Thoracic aorta (tissue), 2 donors: Measurements from ENCODE around the gene C13orf46. TPM values are rescaled to one million over a fixed set of nuclear protein-coding genes. Genes with fewer than 3 reads are reported as not detected.

Experiments used
- ATAC-seq: fragments of 150-250 bp; one replicate; pipeline ENCODE4 v1.8.0; 2017; ENCODE audit warnings: low read depth; ENCODE audit not compliant: insufficient number of reproducible peaks, low FRiP score
- DNase-seq: peaks from one replicate; pipeline ENCODE4 v3.0.0-alpha.2; 2020; ENCODE audit warnings: low spot score
- H3K27ac ChIP-seq, 2 donors: fragments of 200-600 bp; sonication (generic); 1 replicate in 1 of 2; 2 replicates in 1 of 2; pipeline ENCODE4 v1.5.1; 2016; ENCODE audit warnings: mild to moderate bottlenecking in 2 of 2, moderate library complexity in 2 of 2
- H3K27me3 ChIP-seq: fragments of 200-600 bp; sonication (generic); replicated peaks from 2 replicates; pipeline ENCODE4 v1.6.0; 2016; ENCODE audit warnings: mild to moderate bottlenecking; ENCODE audit not compliant: insufficient read depth
- H3K36me3 ChIP-seq: fragments of 200-600 bp; sonication (generic); one replicate; pipeline ENCODE4 v1.5.1; 2016
- H3K4me1 ChIP-seq, 2 donors: fragments of 200-600 bp; sonication (generic); 1 replicate in 1 of 2; 2 replicates in 1 of 2; pipeline versions ENCODE4 v1.5.1 to v1.6.0; 2016; ENCODE audit warnings: low read depth in 2 of 2, mild to moderate bottlenecking in 1 of 2; ENCODE audit not compliant: control insufficient read depth in 1 of 2
- H3K4me3 ChIP-seq: fragments of 200-600 bp; sonication (generic); 2 replicates; pipeline ENCODE4 v1.5.1; 2016; ENCODE audit warnings: mild to moderate bottlenecking
- H3K9me3 ChIP-seq: fragments of 200-600 bp; sonication (generic); 2 replicates; pipeline ENCODE4 v1.5.1; 2016
- total RNA-seq, 2 donors: library from RNA; depleted of rRNA; stranded (reverse); fragments of >200 nt; gene quantifications; one replicate each; pipeline versions ENCODE4 v1.1.0 to v1.2.3, GENCODE V29; 2016
- TF ChIP-seq, protein P1 (sequence below): fragments of 200-600 bp; sonication (generic); IDR thresholded peaks from one replicate; pipeline ENCODE4 v1.5.1; 2019; ENCODE audit warnings: antibody characterized with exemption

C13orf46 gene
- total RNA-seq, 2 donors from 2014 or later, result 1.1 TPM

DNA sequence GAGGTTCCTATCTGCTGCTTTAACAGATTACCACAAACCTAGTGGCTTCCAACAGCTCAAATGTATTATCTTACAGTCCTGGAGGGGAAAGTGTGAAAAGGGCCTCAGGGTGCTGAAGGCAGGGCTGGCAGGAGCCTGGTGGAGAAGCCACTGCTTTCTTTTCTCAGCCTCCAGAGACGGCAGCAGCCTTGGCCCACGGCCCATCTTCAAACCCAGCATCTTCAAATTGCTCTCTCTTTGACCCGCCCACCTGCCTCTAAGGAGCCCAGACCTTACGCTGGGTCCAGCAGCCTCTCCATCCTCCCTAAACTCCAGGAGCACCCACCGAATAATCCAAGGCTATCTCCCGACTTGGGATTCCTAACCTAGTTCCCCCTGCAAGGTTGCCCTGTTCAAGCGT is 35.6 kb downstream of the C13orf46 start:
- no peak for ATAC-seq
- no peak overlapping the region for H3K27ac ChIP-seq

DNA sequence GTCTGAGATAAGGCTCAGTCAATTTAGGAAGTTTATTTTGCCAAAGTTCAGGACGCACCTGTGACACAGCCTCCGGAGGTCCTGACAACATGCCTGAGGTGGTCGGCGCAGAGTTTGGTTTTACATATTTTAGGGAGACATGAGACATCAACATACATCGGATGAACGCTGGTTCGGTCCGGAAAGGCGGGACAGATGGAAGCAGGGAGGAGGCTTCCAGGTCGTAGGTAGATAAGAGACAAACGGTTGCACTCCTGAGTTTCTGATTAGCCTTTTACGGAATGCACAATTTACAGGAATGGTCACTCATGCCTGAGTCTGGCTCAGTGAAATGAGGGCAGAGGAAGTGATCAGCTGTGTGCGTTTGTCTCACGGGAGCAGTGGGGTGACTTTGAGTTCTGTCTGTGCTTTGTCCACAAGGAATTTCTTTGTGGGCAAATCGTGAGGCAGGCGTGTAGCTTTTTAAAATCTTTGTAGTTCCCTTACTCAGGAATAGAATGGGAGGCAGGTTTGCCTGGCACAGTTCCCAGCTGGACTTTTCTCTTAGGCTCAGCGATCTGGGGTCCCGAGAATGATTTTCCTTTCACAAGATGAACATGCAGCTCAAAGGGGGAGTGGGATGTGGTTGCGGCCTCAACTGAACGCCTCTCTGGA is 36.2 kb downstream of the C13orf46 start:
- no peaks in the 10 kb centered on the region for H3K9me3 ChIP-seq
- ATAC-seq (no peak), DNase-seq (no peak)
- H3K4me1 ChIP-seq, result peaks cover 4 to 22% of the 10 kb centered on the region in 2 donors
- no peak overlapping the region for H3K27ac ChIP-seq
- TF ChIP-seq, protein P1, sequence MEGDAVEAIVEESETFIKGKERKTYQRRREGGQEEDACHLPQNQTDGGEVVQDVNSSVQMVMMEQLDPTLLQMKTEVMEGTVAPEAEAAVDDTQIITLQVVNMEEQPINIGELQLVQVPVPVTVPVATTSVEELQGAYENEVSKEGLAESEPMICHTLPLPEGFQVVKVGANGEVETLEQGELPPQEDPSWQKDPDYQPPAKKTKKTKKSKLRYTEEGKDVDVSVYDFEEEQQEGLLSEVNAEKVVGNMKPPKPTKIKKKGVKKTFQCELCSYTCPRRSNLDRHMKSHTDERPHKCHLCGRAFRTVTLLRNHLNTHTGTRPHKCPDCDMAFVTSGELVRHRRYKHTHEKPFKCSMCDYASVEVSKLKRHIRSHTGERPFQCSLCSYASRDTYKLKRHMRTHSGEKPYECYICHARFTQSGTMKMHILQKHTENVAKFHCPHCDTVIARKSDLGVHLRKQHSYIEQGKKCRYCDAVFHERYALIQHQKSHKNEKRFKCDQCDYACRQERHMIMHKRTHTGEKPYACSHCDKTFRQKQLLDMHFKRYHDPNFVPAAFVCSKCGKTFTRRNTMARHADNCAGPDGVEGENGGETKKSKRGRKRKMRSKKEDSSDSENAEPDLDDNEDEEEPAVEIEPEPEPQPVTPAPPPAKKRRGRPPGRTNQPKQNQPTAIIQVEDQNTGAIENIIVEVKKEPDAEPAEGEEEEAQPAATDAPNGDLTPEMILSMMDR, result no peak
- H3K36me3 ChIP-seq, result no peaks in the 10 kb centered on the region
- H3K27me3 ChIP-seq, result no peaks in the 10 kb centered on the region
- no peak overlapping the region for H3K4me3 ChIP-seq

More for the DNA sequence above, 35.6 kb downstream of the C13orf46 start:
- Histone ChIP-seq H3K4me3 (no peak overlapping the region), H3K4me1 (peaks cover 4 to 22% of the 10 kb centered on the region in 2 donors), H3K27me3 (no peaks in the 10 kb centered on the region), H3K9me3 (no peaks in the 10 kb centered on the region), H3K36me3 (no peaks in the 10 kb centered on the region)
- TF ChIP-seq, protein P1, result no peak
- no peak for DNase-seq

DNA sequence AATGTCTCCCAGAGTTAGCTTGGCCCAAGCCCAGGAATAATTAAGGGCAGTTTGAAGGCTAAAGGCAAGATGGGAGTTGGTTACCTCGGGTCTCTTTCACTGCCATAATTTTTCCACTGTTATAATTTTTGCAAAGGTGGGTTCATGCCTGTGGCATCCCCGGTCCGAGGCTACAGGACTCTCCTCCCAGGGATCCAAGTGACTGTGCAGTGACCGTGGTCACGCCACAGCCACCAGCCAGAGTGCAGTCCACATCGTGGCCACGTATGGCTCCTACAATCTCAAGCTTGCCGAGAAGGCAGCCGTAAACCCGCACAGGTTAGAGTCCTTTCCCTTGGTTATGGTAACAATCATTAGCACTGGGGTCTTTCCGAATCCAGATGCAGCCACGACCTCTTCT is 36.8 kb downstream of the C13orf46 start:
- H3K27ac ChIP-seq, result no peak overlapping the region
- H3K4me1 ChIP-seq, result peaks cover 4 to 22% of the 10 kb centered on the region in 2 donors
- no peak for DNase-seq
- H3K27me3 ChIP-seq, result no peaks in the 10 kb centered on the region
- H3K9me3 ChIP-seq, result no peaks in the 10 kb centered on the region
- TF ChIP-seq, protein P1, result no peak
- H3K36me3 ChIP-seq, result no peaks in the 10 kb centered on the region
- no peak overlapping the region for H3K4me3 ChIP-seq
- no peak for ATAC-seq

DNA sequence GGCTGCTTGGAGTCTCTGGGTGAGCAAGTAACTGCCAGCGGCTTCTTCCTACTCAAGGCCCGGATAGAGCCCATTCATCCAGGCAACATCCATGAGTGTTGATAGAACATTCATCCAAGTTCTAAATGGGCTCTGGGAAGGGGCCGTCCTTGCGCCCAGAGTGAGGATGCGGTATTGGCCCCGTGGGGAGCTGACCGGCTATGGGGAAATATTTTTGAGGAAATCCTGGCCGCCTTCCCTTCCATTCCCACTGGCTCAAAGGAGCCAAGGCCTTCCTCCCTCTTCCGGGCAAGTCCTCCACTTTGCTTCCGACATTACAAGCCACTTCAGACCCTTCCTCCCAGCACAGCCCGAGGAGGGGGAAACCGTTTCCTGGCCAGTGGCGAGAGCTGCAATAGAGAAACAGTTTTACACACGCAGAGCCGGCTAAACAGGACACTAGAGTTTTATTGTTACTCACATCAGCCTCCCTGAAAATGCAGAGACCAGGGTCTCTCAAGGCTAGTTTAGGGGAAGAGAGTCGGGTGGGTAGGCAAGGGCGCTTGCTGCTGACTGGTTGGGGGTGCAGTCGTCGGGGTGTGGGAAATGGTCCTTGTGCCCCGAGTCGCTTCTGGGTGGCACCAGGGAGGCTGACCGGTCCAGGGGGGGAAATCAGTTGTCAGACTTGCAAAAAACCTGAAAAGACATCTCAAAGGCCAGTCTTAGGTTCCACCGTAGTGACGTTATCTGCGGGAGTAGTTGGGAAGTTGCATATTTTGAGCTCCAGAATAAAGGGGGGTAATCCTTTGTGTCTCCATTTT is 37.5 kb downstream of the C13orf46 start:
- TF ChIP-seq, protein P1, result no peak
- ATAC-seq (no peak), DNase-seq (no peak)
- peaks cover 4 to 22% of the 10 kb centered on the region in 2 donors for H3K4me1 ChIP-seq
- no peaks in the 10 kb centered on the region for H3K27me3 ChIP-seq
- no peaks in the 10 kb centered on the region for H3K9me3 ChIP-seq
- no peak overlapping the region for H3K4me3 ChIP-seq
- no peaks in the 10 kb centered on the region for H3K36me3 ChIP-seq
- H3K27ac ChIP-seq, result peak overlapping the region; percentile 90 to 92

DNA sequence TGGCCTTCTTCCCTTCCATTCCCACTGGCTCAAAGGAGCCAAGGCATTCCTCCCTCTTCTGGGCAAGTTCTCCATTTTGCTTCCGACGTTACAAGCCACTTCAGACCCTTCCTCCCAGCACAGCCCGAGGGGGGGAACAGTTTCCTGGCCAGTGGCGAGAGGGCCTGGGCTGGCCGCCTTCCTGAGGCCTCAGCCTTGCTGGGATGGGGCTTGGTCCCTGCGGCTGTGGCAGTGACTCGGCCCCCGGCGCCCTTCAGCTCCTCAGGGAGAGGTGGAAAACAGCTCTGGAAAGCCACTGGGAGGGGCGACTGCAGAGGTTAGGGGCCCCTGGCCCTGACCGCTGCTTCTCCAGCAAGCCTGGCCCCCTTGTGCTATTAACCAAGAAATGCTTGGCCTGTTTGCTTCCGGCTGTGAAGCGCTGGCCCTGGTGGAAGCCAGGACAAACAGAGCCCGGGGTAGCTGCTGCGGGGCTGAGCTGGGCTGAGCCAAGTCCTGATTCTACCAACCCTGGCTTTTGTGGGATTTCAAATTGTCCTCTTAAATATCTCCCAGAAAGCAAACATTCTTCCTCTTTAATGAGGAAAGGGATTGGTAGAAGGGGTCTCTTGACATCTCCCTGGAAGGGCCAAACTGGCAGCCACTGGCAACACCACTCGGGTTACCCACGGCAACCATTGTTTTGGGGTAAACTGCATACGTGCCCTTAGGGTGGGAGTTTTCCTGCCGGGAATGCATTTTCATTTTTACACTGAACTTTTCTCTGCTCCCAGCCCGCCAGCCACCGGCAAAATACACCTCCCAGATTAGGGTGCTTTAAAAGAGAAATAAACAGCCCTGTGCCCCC is 38.7 kb downstream of the C13orf46 start:
- TF ChIP-seq, protein P1, result no peak
- H3K27me3 ChIP-seq, result no peaks in the 10 kb centered on the region
- no peaks in the 10 kb centered on the region for H3K9me3 ChIP-seq
- ATAC-seq (peak; percentile 49), DNase-seq (no peak)
- H3K27ac ChIP-seq, result peak overlapping the region; percentile 90 to 92
- no peaks in the 10 kb centered on the region for H3K36me3 ChIP-seq
- peaks cover 4 to 23% of the 10 kb centered on the region in 2 donors for H3K4me1 ChIP-seq
- peak overlapping the region; percentile 10 for H3K4me3 ChIP-seq
